ENCODE data around the gene CHAF1A. TPM values are rescaled to one million over a fixed set of nuclear protein-coding genes. Genes with fewer than 3 reads are reported as not detected.

CHAF1A gene
- total RNA-seq, 1 donor, result 35.3 TPM

- DNase-seq (ENCODE audit: low read depth in 2 of 3, low spot score in 2 of 3), result peak in 1 of 3 donors; percentile 33
Observed at GRCh38 chr19:4401769-4402170, 670 bp upstream of the CHAF1A start.

- DNase-seq (ENCODE audit: low read depth in 2 of 3, low spot score in 2 of 3), result no peak
Observed at GRCh38 chr19:4403005-4403761, 743 bp downstream of the CHAF1A start.

GRCh38 chr19:4405977-4406376, 3.5 kb downstream of the CHAF1A start:
- DNase-seq (ENCODE audit: low read depth in 2 of 3, low spot score in 2 of 3), result no peak

- no peak for DNase-seq (ENCODE audit: low read depth in 2 of 3, low spot score in 2 of 3)
Observed at GRCh38 chr19:4406626-4407025, 4.2 kb downstream of the CHAF1A start.

- no peak for DNase-seq (ENCODE audit: low read depth in 2 of 3, low spot score in 2 of 3)
Observed at GRCh38 chr19:4409123-4409933, 6.9 kb downstream of the CHAF1A start.

GRCh38 chr19:4413588-4413987, 11.1 kb downstream of the CHAF1A start:
- no peak for DNase-seq (ENCODE audit: low read depth in 2 of 3, low spot score in 2 of 3)

GRCh38 chr19:4414144-4414799, 11.8 kb downstream of the CHAF1A start:
- no peak for DNase-seq (ENCODE audit: low read depth in 2 of 3, low spot score in 2 of 3)

GRCh38 chr19:4414800-4415321, 12.4 kb downstream of the CHAF1A start:
- no peak for DNase-seq (ENCODE audit: low read depth in 2 of 3, low spot score in 2 of 3)

- DNase-seq (ENCODE audit: low read depth in 2 of 3, low spot score in 2 of 3), result no peak
Observed at GRCh38 chr19:4415352-4415751, 12.9 kb downstream of the CHAF1A start.

- no peak for DNase-seq (ENCODE audit: low read depth in 2 of 3, low spot score in 2 of 3)
Observed at GRCh38 chr19:4416268-4416667, 13.8 kb downstream of the CHAF1A start.

GRCh38 chr19:4423416-4424126, 21.1 kb downstream of the CHAF1A start:
- DNase-seq (ENCODE audit: low read depth in 2 of 3, low spot score in 2 of 3), result no peak

- DNase-seq (ENCODE audit: low read depth in 2 of 3, low spot score in 2 of 3), result no peak
Observed at GRCh38 chr19:4425537-4425936, 23.1 kb downstream of the CHAF1A start.

GRCh38 chr19:4428326-4428975, 26.0 kb downstream of the CHAF1A start:
- no peak for DNase-seq (ENCODE audit: low read depth in 2 of 3, low spot score in 2 of 3)

- no peak for DNase-seq (ENCODE audit: low read depth in 2 of 3, low spot score in 2 of 3)
Observed at GRCh38 chr19:4429256-4429655, 26.8 kb downstream of the CHAF1A start.

- no peak for DNase-seq (ENCODE audit: low read depth in 2 of 3, low spot score in 2 of 3)
Observed at GRCh38 chr19:4429771-4430171, 27.3 kb downstream of the CHAF1A start.

- peak in 2 of 3 donors; percentile 74 to 80 for DNase-seq (ENCODE audit: low read depth in 2 of 3, low spot score in 2 of 3)
Observed at GRCh38 chr19:4430760-4431159, 28.3 kb downstream of the CHAF1A start.

GRCh38 chr19:4431296-4431695, 28.9 kb downstream of the CHAF1A start:
- DNase-seq (ENCODE audit: low read depth in 2 of 3, low spot score in 2 of 3), result peak in 1 of 3 donors; percentile 12

- peak in 2 of 3 donors; percentile 67 to 84 for DNase-seq (ENCODE audit: low read depth in 2 of 3, low spot score in 2 of 3)
Observed at GRCh38 chr19:4431808-4432674, 29.6 kb downstream of the CHAF1A start.

- no peak for DNase-seq (ENCODE audit: low read depth in 2 of 3, low spot score in 2 of 3)
Observed at GRCh38 chr19:4432918-4433506, 30.6 kb downstream of the CHAF1A start.

Data from hematopoietic multipotent progenitor cell (in vitro differentiated cells).